Activated naive CD4-positive, alpha-beta T cell treated with Interleukin-2 at 50 U/mL for 16 hours (primary cell): ENCODE measurements around the gene MESP2.

Source experiments
- DNase-seq: peaks from one replicate; pipeline ENCODE4 v3.0.0-alpha.2; 2020

MESP2 gene

GRCh38 chr15:89820666-89821611 lies 44.8 kb downstream of the MESP2 start:
- DNase-seq, result no peak

GRCh38 chr15:89822026-89822425 lies 45.9 kb downstream of the MESP2 start:
- DNase-seq, result no peak

GRCh38 chr15:89822611-89822950 lies 46.4 kb downstream of the MESP2 start:
- no peak for DNase-seq

- DNase-seq, result no peak
Measured at GRCh38 chr15:89822951-89823711, 47.0 kb downstream of the MESP2 start.

- DNase-seq, result no peak
Measured at GRCh38 chr15:89823836-89824606, 47.9 kb downstream of the MESP2 start.

- DNase-seq, result no peak
Measured at GRCh38 chr15:89824607-89824867, 48.4 kb downstream of the MESP2 start.

GRCh38 chr15:89825271-89825940 lies 49.3 kb downstream of the MESP2 start:
- DNase-seq, result no peak

GRCh38 chr15:89826671-89827655 lies 50.8 kb downstream of the MESP2 start:
- no peak for DNase-seq

GRCh38 chr15:89827829-89828228 lies 51.7 kb downstream of the MESP2 start:
- DNase-seq, result no peak
